Measurements from ENCODE around the gene TMEM132C.

DNA sequence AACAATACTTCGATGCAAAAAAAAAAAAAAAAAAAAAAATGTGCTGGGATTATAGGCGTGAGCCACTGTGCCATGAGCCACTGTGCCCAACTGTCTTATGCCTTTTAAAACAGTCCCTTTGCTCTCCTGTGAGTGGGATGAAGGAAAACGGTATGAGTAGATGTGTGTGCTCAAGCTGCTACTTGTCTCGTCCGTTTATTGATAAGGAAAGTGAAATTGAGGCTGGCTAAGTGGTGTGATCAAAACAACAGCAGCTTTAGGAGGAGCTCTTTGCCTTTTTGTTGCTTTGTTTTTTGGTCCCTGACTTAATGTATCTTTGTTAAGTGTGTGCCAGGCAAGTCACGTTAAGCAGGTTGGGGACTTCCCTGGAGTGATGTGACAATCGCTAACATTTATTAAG, 275.9 kb downstream of the TMEM132C start:
- TF ChIP-seq POLR2A (IDR thresholded peaks at IDR 0.05; ENCODE audit: low read depth, low read length) = no peak
- TF ChIP-seq TAF1 (IDR thresholded peaks at IDR 0.05; ENCODE audit: borderline replicate concordance, low read depth, low read length) = no peak
- no peak for TF ChIP-seq POLR2AphosphoS5 (IDR thresholded peaks at IDR 0.05; ENCODE audit: low read depth, low read length)
